Measurements from ENCODE around the gene CNTNAP2. TPM values are rescaled to one million over a fixed set of nuclear protein-coding genes. Genes with fewer than 3 reads are reported as not detected.

The CNTNAP2 gene
- total and polyA plus RNA-seq, 2 donors from 2014 or later = 0.06 to 0.13 TPM

DNA sequence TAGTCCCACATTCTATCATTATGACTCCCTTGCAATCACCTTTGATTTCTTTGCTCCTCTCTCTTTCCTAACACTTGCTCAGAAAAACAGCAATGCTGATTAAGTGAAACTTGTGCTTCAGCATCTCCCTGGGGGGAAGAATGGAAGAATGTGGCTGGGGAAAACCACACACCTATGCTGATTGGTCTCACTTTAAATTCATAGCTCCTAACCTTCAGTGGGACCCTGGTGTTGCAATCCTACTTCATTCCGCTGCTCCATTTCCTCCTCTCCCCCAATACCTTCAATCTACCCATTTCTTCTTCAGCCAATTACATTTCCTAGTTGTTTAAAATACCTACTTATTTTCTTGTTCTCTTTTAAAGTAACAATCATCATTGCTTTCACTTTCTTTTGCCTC, 1307.3 kb downstream of the CNTNAP2 start:
- Histone ChIP-seq H3K27me3 (ENCODE audit: control insufficient read depth, insufficient read depth, low read length) (no peaks in the 10 kb centered on the region), H3K36me3 (ENCODE audit: control insufficient read depth in 2 of 3, insufficient read depth in 3 of 3, low read length in 3 of 3) (no peaks in the 10 kb centered on the region), H3K4me1 (ENCODE audit: control insufficient read depth in 2 of 3, insufficient read depth in 2 of 3, low read depth in 1 of 3, low read length in 3 of 3) (no peaks in the 10 kb centered on the region), H3K4me3 (ENCODE audit: low read length in 3 of 3) (no peak overlapping the region), H3K9ac (ENCODE audit: low read length in 3 of 3) (no peak overlapping the region), H3K27ac (ENCODE audit: low read depth in 2 of 2, low read length in 2 of 2) (no peak overlapping the region), H3K9me3 (ENCODE audit: control insufficient read depth in 2 of 3, insufficient read depth in 1 of 3, low read length in 3 of 3) (no peaks in the 10 kb centered on the region)
- FAIRE-seq (no peak), DNase-seq (no peak)
- intact Hi-C loops (cut with DNase I) = no loop called here
- TF ChIP-seq, protein P1, sequence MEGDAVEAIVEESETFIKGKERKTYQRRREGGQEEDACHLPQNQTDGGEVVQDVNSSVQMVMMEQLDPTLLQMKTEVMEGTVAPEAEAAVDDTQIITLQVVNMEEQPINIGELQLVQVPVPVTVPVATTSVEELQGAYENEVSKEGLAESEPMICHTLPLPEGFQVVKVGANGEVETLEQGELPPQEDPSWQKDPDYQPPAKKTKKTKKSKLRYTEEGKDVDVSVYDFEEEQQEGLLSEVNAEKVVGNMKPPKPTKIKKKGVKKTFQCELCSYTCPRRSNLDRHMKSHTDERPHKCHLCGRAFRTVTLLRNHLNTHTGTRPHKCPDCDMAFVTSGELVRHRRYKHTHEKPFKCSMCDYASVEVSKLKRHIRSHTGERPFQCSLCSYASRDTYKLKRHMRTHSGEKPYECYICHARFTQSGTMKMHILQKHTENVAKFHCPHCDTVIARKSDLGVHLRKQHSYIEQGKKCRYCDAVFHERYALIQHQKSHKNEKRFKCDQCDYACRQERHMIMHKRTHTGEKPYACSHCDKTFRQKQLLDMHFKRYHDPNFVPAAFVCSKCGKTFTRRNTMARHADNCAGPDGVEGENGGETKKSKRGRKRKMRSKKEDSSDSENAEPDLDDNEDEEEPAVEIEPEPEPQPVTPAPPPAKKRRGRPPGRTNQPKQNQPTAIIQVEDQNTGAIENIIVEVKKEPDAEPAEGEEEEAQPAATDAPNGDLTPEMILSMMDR (IDR thresholded peaks at IDR 0.05; ENCODE audit: borderline replicate concordance, extremely low read depth, insufficient read depth) = no peak

GRCh38 chr7:147428075-147428474, 1311.5 kb downstream of the CNTNAP2 start:
- H3K27me3 ChIP-seq (ENCODE audit: control insufficient read depth, insufficient read depth, low read length) = no peaks in the 10 kb centered on the region
- TF ChIP-seq, protein P1 (IDR thresholded peaks at IDR 0.05; ENCODE audit: borderline replicate concordance, extremely low read depth, insufficient read depth) = no peak
- H3K27ac ChIP-seq (ENCODE audit: low read depth in 2 of 2, low read length in 2 of 2) = no peak overlapping the region
- intact Hi-C loops (cut with DNase I) = no loop called here
- DNase-seq (no peak), FAIRE-seq (no peak)
- no peak overlapping the region for H3K9ac ChIP-seq (ENCODE audit: low read length in 3 of 3)
- H3K36me3 ChIP-seq (ENCODE audit: control insufficient read depth in 2 of 3, insufficient read depth in 3 of 3, low read length in 3 of 3) = no peaks in the 10 kb centered on the region
- no peaks in the 10 kb centered on the region for H3K9me3 ChIP-seq (ENCODE audit: control insufficient read depth in 2 of 3, insufficient read depth in 1 of 3, low read length in 3 of 3)
- H3K4me3 ChIP-seq (ENCODE audit: low read length in 3 of 3) = no peak overlapping the region
- H3K4me1 ChIP-seq (ENCODE audit: control insufficient read depth in 2 of 3, insufficient read depth in 2 of 3, low read depth in 1 of 3, low read length in 3 of 3) = no peaks in the 10 kb centered on the region

DNA sequence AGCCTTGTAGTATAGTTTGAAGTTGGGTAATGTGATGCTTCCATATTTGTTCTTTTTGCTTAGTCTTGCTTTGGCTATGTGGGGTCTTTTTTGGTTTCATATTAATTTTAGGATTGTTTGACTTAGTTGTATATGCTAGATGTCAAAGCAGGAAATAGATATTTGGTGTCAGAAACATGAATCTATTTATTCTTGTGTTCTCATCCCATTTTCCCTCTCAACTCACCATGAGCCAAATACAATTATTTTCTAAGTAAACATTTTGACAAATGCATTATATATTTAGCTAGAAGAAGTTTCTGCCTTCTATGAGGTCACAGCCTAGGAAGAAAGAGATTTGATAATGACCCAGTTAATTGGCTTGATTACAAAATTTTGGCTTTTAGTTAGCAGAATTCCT, 1313.4 kb downstream of the CNTNAP2 start:
- Histone ChIP-seq H3K9me3 (ENCODE audit: control insufficient read depth in 2 of 3, insufficient read depth in 1 of 3, low read length in 3 of 3) (no peaks in the 10 kb centered on the region), H3K9ac (ENCODE audit: low read length in 3 of 3) (no peak overlapping the region), H3K27me3 (ENCODE audit: control insufficient read depth, insufficient read depth, low read length) (no peaks in the 10 kb centered on the region), H3K27ac (ENCODE audit: low read depth in 2 of 2, low read length in 2 of 2) (no peak overlapping the region), H3K4me1 (ENCODE audit: control insufficient read depth in 2 of 3, insufficient read depth in 2 of 3, low read depth in 1 of 3, low read length in 3 of 3) (no peaks in the 10 kb centered on the region), H3K36me3 (ENCODE audit: control insufficient read depth in 2 of 3, insufficient read depth in 3 of 3, low read length in 3 of 3) (no peaks in the 10 kb centered on the region), H3K4me3 (ENCODE audit: low read length in 3 of 3) (no peak overlapping the region)
- DNase-seq (no peak), FAIRE-seq (no peak)
- TF ChIP-seq, protein P1 (IDR thresholded peaks at IDR 0.05; ENCODE audit: borderline replicate concordance, extremely low read depth, insufficient read depth) = no peak
- intact Hi-C loops (cut with DNase I) = no loop called here

GRCh38 chr7:147432079-147432478, 1315.5 kb downstream of the CNTNAP2 start:
- DNase-seq = peak in 3 of 5 donors; percentile 53 to 73 (median 71)
- no peak for FAIRE-seq
- intact Hi-C loops (cut with DNase I) = no loop called here

More at GRCh38 chr7:147432079-147432478, 1315.5 kb downstream of the CNTNAP2 start:
- TF ChIP-seq, protein P1 (IDR thresholded peaks at IDR 0.05; ENCODE audit: borderline replicate concordance, extremely low read depth, insufficient read depth) = peak; percentile 17
- Histone ChIP-seq H3K27ac (ENCODE audit: low read depth in 2 of 2, low read length in 2 of 2) (no peak overlapping the region), H3K4me1 (ENCODE audit: control insufficient read depth in 2 of 3, insufficient read depth in 2 of 3, low read depth in 1 of 3, low read length in 3 of 3) (no peaks in the 10 kb centered on the region), H3K36me3 (ENCODE audit: control insufficient read depth in 2 of 3, insufficient read depth in 3 of 3, low read length in 3 of 3) (no peaks in the 10 kb centered on the region), H3K4me3 (ENCODE audit: low read length in 3 of 3) (no peak overlapping the region), H3K9ac (ENCODE audit: low read length in 3 of 3) (no peak overlapping the region), H3K9me3 (ENCODE audit: control insufficient read depth in 2 of 3, insufficient read depth in 1 of 3, low read length in 3 of 3) (no peaks in the 10 kb centered on the region), H3K27me3 (ENCODE audit: control insufficient read depth, insufficient read depth, low read length) (no peaks in the 10 kb centered on the region)
